Esophagus squamous epithelium (tissue), 5 donors: ENCODE data around the gene PRELID2. TPM values are rescaled to one million over a fixed set of nuclear protein-coding genes. Genes with fewer than 3 reads are reported as not detected.
"Not testable (repeated sequence)": the region's sequence is repeated elsewhere in the genome, so short reads cannot be mapped to it uniquely, and the experiment has no call there.

Experiments
- DNase-seq: peaks from one replicate; lab custom pipeline; 2025; lab: John Stamatoyannopoulos, UW
- H3K27ac ChIP-seq, 4 donors: fragments of 200-600 bp; sonication (generic); one replicate each; pipeline ENCODE4 v1.5.1; 2016 to 2019; ENCODE audit warnings: mild to moderate bottlenecking in 1 of 4
- H3K27me3 ChIP-seq, 4 donors: fragments of 200-600 bp; sonication (generic); 1 replicate in 3 of 4; 2 replicates in 1 of 4; pipeline versions ENCODE4 v1.5.1 to v1.6.0; 2017 to 2021; ENCODE audit warnings: antibody characterized with exemption in 1 of 4
- H3K36me3 ChIP-seq, 3 donors: fragments of 200-600 bp; sonication (generic); one replicate each; pipeline ENCODE4 v1.5.1; 2016 to 2019
- H3K4me1 ChIP-seq, 3 donors: fragments of 200-600 bp; sonication (generic); one replicate each; pipeline ENCODE4 v1.5.1; 2017 to 2019
- H3K4me3 ChIP-seq, 4 donors: fragments of 200-600 bp; sonication (generic); 1 replicate in 3 of 4; 2 replicates in 1 of 4; pipeline ENCODE4 v1.5.1; 2016 to 2019; ENCODE audit warnings: mild to moderate bottlenecking in 2 of 4, moderate library complexity in 1 of 4
- H3K9me3 ChIP-seq, 3 donors: fragments of 200-600 bp; sonication (generic); one replicate each; pipeline ENCODE4 v1.5.1; 2016 to 2019
- CTCF ChIP-seq, 6 experiments: fragments of 450-650 bp in 4 of 6; fragments of 200-600 bp in 2 of 6; sonication (generic) in 2 of 6; IDR thresholded peaks; one replicate each; pipeline ENCODE4 v1.5.1; 2016 to 2019; ENCODE audit warnings: antibody characterized with exemption in 6 of 6, mild to moderate bottlenecking in 4 of 6, moderate library complexity in 4 of 6
- POLR2A ChIP-seq, 4 donors: fragments of 450-650 bp; IDR thresholded peaks; one replicate each; pipeline ENCODE4 v1.6.1; 2017; ENCODE audit warnings: antibody characterized with exemption in 4 of 4, mild to moderate bottlenecking in 4 of 4, moderate library complexity in 3 of 4
- WGBS, 2 donors: methylation state at CpG; one replicate each; pipeline ENCODE4 v1.1.5; 2018; 5-methylcytosine and 5-hydroxymethylcytosine counted together
- intact Hi-C: fragments of 100-400 bp; cut with DNase I; formaldehyde crosslinking; loops from one replicate; pipeline ENCODE4 v1.15.0; 2022
- total RNA-seq, 4 donors: library from RNA; depleted of rRNA; stranded (reverse); fragments of >200 nt; gene quantifications; one replicate each; pipeline ENCODE4 v1.1.0, GENCODE V29; 2016
- donor health status: DM: yes; HTN: yes; CAD: no.

PRELID2 gene
- total RNA-seq, 4 donors from 2014 or later: 0.68 to 12.6 (median 6.5) TPM

- no peak overlapping the region for H3K4me3 ChIP-seq
- WGBS, 2 donors: 21 to 29% methylated on average over 1 of the region's 1 CpG
- H3K4me1 ChIP-seq: no peaks in the 10 kb centered on the region
- H3K27ac ChIP-seq: no peak overlapping the region
- no peak for DNase-seq
- no peaks in the 10 kb centered on the region for H3K36me3 ChIP-seq
- no peak for TF ChIP-seq POLR2A (IDR thresholded peaks at IDR 0.05)
- TF ChIP-seq CTCF (IDR thresholded peaks at IDR 0.05): no peak
- intact Hi-C loops: no loop called here
- no peaks in the 10 kb centered on the region for H3K27me3 ChIP-seq
- H3K9me3 ChIP-seq: no peaks in the 10 kb centered on the region
Measured at GRCh38 chr5:145867806-145868205, 32.7 kb upstream of the PRELID2 start.

DNA sequence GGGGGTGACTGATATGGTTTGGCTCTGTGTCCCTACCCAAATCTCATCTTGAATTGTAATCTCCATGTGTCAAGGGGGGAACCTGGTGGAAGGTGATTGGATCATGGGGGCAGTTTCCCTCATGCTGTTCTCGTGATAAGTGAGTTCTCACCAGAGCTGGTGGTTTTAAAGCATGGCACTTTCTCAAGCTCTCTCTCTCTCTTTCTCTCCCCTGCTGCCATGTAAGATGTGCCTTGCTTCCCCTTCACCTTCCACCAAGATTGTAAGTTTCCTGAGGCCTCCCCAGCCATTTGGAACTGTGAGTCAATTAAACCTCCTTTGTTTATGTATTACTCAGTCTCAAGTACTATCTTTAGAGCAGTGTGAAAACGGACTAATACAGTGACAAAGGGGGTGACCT is 29.3 kb upstream of the PRELID2 start:
- H3K27me3 ChIP-seq, H3K27ac ChIP-seq, H3K9me3 ChIP-seq, H3K4me3 ChIP-seq, DNase-seq, H3K36me3 ChIP-seq, H3K4me1 ChIP-seq, intact Hi-C loops: not testable (repeated sequence)
- WGBS, 2 donors: 51 to 63% methylated on average over 2 of the region's 2 CpGs

DNA sequence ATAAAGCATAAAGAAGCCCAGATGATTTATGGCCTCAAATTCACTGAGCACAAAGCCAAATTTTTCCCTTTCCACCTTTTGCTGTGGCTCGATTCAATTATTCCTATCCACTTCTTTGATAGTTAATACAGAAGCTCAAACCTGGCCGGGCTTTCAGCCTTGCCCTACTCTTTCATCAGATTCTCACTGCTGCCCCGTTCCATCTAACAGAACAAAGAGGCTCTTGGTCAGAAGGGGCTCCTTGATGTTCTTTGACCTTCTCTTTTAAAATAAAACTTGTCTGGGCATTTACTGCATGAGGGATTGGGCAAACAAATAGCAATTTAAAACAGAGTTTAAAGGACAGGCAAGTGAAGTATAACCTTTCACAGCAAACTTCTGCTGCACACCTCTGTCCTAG is 27.9 kb upstream of the PRELID2 start:
- WGBS, 2 donors: 63 to 77% methylated on average over 3 of the region's 3 CpGs
- no peak for DNase-seq
- intact Hi-C loops: no loop called here
- Histone ChIP-seq H3K4me3 (no peak overlapping the region), H3K9me3 (no peaks in the 10 kb centered on the region), H3K27ac (no peak overlapping the region), H3K4me1 (no peaks in the 10 kb centered on the region), H3K36me3 (no peaks in the 10 kb centered on the region), H3K27me3 (no peaks in the 10 kb centered on the region)
- TF ChIP-seq POLR2A (IDR thresholded peaks at IDR 0.05): no peak
- TF ChIP-seq CTCF (IDR thresholded peaks at IDR 0.05): no peak

GRCh38 chr5:145859897-145860296 is 24.8 kb upstream of the PRELID2 start:
- no peaks in the 10 kb centered on the region for H3K9me3 ChIP-seq
- H3K4me3 ChIP-seq: no peak overlapping the region
- peaks cover 6 to 21% (median 11%) of the 10 kb centered on the region in 3 donors for H3K4me1 ChIP-seq
- no peak for TF ChIP-seq POLR2A (IDR thresholded peaks at IDR 0.05)
- peak in 1 of 6 experiments; percentile 24 for TF ChIP-seq CTCF (IDR thresholded peaks at IDR 0.05)
- 81 to 86% methylated on average over 2 to 3 of the region's 3 CpGs for WGBS, 2 donors
- H3K27me3 ChIP-seq: no peaks in the 10 kb centered on the region
- intact Hi-C loops: no loop called here
- H3K27ac ChIP-seq: no peak overlapping the region
- H3K36me3 ChIP-seq: no peaks in the 10 kb centered on the region
- DNase-seq: no peak

DNA sequence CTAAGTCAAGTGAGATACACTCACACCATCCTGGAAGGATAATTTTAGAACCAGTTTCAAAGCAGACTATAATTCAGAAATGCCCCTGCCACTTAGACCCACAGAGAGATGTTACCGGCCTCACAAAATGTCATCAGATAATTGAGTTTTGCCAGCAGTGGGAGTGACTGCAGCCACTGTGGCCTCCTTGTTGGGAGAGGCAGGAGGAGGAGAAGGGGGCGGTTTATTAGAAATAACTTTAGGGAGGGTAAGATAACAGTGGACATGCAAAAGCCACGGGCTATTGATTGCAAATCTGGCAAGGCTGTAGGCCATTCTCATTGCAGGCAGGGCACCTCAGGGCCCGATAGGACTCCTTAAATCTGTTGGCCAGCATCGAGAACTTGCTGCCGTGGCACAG is 24.3 kb upstream of the PRELID2 start:
- intact Hi-C loops: no loop called here
- peaks cover 6 to 26% (median 16%) of the 10 kb centered on the region in 3 donors for H3K4me1 ChIP-seq
- H3K9me3 ChIP-seq: no peaks in the 10 kb centered on the region
- H3K27me3 ChIP-seq: no peaks in the 10 kb centered on the region
- no peak for DNase-seq
- no peak overlapping the region for H3K27ac ChIP-seq
- no peak overlapping the region for H3K4me3 ChIP-seq
- WGBS, 2 donors: 81 to 91% methylated on average over 3 to 6 of the region's 6 CpGs
- H3K36me3 ChIP-seq: no peaks in the 10 kb centered on the region
- TF ChIP-seq CTCF (IDR thresholded peaks at IDR 0.05) (no peak), POLR2A (IDR thresholded peaks at IDR 0.05) (no peak)

- Histone ChIP-seq H3K36me3 (no peaks in the 10 kb centered on the region), H3K9me3 (no peaks in the 10 kb centered on the region), H3K27ac (no peak overlapping the region), H3K4me3 (no peak overlapping the region), H3K4me1 (peaks cover 6 to 27% (median 17%) of the 10 kb centered on the region in 3 donors), H3K27me3 (no peaks in the 10 kb centered on the region)
- no peak for DNase-seq
- intact Hi-C loops: no loop called here
- 60 to 73% methylated on average over 4 of the region's 4 CpGs for WGBS, 2 donors
- TF ChIP-seq CTCF (IDR thresholded peaks at IDR 0.05) (no peak), POLR2A (IDR thresholded peaks at IDR 0.05) (no peak)
Measured at GRCh38 chr5:145858959-145859358, 23.8 kb upstream of the PRELID2 start.
